Femur (tissue), 1 donor: Measurements from ENCODE around the gene SH3BP2.

ENCODE experiments used
- DNase-seq: peaks from one replicate; pipeline ENCODE4 v3.0.0-alpha.2; 2017

SH3BP2 gene

DNA sequence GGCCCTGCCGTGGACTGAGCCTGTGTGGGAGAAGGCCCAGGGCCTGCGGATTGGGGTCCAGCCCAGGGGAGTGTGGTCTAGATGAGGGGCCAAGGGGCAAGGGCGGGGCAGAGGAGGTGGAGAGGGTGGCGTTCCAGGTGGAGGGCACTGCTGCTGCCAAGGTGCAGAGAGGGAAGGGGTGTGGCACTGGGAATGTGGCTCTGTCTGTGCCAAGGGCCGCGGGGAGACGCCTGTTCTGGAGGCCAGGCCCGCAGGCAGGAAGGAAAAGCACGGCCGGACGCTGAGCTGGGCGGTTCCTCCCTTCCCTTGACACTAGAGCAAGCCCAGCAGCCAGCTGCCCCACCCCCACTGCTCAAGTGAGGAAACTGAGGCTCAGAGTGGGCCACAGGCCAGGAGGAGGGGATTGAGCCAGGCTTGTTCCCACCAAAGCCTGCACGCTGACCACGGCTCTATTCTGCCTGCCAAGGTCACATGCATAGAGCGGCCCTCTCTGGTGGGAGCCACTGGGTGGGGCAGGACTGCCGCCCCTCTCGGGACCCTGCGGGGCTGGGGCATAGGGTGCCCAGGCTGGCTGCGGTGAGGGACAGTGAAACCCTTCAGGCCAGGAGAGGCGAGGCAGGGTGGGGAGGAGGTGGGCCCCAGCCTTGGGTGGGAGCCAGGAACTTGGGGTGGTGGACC, 13.0 kb downstream of the SH3BP2 start:
- peak; percentile 67 for DNase-seq

DNA sequence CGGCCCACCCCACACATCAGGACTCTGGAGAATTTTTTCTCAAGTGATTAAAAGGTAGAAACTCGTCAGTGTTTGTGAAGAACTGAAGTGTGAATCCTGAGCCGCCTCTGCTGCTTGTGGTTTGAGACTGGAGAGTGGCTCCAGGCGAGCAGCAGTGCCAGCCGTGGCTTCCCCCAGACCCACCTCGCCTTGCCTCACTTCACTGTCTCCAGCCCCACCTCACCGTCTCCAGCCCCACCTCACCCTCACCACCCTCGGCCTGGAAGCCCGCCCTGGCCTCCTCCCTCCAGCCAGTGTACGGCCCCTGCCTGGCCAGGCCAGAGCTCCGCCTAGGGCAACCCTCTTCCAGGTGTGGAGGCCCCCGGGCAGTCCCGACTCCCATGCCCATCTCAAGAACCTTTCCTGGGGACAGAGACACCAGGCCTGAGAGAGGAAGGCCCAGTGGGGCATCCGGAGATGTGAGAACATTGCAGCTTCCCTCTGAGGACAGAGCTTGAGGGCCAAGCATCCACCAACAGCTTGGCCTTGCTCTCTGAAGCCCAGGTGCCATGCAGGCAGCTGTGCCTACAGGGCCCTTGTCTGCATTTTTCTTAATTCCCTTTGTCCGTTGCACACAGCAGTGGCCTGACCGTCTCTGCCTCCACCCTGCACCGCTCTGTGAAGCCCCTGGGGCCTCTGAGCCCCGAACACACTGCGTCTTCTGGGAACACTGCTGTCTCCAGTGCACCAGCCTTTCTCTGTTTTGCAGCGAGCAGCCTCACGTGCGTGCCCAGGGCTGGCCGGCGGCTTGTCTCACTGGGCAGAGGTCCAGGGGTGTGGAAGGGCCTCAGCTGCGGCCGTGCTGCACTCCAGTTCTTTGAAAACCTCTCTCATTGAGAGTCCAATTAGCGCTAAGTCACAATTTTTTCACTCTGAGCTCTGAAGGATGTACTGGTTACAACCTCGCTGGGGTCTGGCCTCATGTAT, 13.8 kb downstream of the SH3BP2 start:
- DNase-seq, result peak; percentile 79

DNA sequence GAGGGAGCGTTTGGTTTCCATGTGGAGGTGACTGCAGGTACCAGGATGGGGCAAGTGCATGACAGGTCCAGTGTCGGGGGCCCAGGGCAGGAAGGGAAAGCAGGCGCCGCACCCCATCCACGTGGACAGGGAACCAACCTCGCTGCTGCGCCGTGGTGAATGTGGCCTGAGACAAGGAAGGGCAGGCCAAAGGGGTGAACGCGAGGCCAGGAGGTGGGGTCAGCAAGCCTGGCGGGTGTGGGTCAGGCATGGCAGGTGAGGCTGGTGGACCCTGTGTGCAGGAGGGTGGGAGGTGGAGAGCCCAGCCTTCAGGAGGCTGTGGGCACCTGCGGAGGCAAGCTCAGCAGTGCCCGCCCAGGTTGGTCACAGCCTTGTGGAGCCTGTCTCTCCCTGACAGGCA, 14.7 kb downstream of the SH3BP2 start:
- no peak for DNase-seq

DNA sequence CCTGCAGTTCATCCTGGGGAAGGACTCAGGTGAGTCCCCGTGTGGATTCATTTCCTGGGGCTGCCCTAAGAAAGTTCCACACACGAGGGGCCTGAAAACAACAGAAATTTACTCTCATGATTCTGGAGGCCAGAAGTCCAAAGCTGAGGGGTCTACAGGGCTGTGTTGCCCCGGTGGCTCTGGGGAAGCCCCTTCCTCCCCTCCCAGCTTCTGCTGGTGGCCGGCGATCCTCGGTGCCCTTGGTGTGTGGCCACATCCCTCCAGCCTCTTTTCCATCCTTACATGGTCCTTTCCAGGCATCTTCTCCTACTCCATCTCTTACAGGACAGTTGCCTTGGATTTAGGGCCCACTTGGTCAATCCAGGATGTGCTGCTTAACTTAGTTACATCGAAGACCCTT, 15.1 kb downstream of the SH3BP2 start:
- DNase-seq, result no peak

DNA sequence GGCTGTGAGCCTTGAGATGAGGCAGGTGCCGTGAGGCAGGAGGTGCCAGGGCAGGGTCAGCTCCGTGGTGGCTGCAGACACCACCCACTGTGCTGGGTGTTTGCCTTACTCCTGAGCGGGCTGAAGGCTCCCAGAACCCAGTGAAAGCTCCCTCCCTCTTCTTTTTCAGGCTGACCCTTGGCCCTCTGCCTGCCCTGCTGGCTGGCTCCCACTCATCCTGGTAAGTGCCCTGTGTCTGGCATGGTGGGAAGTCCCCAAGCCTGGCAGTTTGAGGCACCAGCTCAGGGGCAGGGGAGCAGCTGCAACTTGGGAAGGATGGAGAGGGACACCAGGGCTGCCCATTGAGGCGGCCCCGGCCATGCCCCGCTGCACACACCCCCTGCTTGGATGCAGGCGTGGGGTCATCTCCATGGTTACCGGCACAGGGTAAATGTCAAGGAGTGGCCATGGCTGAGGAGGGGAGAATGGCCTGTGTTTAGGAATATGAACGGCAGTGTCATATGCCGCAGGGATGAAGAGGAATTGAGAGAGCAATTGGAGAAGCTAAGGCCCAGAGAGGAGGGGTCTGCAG, 16.8 kb downstream of the SH3BP2 start:
- DNase-seq, result no peak

DNA sequence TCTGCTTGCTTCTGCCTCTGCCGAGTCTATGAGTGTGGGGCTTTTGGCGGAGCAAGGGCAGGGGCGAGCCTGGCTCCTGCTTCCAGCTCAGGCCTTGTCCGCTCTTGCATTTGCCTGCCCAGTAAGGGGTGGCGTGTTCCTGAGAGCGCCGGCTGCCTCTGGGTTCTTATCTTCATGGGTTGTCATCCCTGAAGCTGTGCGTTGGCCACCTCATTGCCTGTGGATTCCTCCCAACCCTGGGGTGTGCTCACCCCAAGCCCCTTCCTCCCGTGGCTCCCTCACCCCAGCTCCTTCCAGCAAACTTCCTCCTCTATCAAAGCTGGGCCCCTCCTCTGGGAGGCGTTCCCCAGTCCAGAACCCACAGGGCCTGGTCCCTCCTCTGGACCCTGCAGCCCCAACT, 17.5 kb downstream of the SH3BP2 start:
- DNase-seq, result no peak

DNA sequence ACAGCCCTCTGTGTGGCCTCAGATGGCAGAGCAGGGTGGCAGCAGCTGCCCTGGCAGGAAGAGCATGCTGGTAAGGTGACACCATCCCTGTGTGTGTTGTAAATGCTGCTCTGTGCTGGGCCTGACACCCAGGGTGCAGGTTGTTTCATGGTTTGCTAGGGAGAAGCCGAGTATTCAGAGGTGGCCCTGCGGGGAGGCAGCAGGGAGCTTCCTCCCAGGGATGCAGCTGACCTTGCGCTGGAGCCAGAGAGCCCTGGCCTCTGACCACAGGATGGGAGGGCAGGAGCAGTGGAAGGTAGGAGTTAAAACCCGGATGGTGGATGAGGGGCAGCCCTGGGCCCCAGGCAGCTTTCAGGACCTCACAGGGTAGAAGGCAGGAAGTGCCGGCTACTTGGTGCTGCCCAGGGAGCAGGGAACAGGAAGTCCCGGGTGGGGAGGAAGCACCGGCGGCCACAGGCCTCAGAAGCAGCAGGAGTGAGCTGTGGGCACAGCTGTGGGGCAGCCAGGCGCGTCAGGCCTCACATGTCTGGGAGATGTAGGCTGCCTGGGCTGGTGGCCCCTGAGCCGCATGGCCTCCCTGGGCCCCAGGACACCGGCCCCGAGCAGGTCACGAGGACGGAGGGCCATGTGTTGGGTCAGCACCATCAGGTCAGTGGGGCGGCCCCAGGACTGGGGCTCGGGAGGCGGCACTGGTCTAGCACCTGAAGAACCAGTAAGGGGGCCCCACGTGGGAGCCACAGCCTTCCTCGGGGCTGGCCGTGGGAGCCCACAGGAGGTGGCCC, 19.1 kb downstream of the SH3BP2 start:
- peak; percentile 85 for DNase-seq

DNA sequence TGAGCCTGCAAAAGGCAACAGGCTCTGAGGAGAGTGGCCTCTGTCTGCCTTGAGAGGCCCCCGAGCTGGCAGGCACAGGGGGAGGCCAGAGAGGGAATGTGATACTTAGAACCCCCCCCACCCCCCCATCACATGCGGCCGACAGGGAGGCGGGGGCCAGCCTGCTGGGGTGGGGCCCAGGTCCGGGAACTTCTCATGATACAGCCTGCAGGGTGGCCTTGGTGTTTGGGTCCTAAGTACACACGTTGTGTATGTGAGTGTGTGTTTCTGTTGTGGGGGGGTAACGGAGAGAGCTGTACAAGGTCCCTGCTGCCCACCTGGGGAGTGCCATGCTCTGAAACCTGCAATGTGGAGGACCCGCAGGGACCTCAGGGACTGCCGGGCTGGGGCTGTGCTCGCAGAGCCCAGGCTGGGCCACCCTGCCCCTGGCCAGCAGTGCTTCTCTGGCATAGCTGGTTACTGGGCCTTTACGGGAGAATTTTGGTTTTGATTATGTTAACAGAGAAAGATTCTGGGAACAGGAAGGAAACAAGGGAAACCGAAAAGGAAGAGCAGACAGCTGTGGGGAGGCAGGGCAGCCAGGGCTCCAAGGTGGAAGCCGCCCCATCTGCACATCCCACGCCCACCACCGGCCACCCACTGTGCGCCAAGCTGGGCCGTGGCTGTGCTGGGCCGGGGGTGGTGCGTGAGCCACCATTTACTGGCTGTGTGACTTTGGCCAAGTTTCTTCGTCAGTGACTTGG, 19.9 kb downstream of the SH3BP2 start:
- peak; percentile 45 for DNase-seq

DNA sequence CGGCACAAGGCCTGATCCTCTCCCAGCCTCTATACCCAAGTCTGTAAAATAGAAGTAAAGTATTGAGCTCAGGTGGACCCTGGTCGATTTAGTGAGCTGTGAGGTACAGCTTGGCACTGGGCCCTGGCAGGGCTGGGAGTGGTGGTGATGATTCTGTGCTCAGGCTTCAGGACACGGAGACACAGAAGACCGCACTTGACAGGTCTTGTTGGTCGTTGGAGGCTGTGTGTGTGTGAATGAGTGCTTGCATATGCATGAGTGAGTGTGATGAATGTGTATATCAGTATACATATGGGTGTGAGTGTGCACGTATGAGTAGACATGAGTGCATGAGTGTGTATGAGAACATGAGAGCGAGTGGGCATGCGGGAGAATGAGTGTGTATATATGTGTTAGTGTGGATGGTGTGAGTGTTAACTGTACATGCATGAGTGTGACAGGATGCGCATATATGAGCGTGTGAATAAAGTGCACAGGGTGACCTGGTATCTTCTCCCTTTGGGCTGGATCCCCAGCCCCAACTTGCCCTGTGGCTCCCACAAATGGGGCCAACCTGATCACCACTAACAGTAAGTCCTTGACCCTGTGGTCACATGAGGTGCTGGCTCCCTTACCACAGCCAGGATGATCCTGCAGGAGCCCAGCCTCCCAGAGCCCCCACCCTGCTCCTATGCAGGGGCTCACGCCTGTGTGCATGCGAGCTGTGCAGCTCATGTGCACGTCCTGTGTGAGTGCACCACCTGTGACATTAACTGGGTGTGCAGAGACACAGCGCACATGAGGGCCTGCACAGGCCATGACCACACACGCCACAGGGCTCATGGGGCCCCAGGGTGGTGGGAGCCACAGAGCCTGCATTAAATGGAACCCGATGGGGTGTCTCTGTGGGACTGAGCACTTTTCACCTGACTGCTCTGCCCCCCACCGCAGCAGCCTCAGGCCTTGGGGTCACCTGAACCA, 20.8 kb downstream of the SH3BP2 start:
- no peak for DNase-seq

DNA sequence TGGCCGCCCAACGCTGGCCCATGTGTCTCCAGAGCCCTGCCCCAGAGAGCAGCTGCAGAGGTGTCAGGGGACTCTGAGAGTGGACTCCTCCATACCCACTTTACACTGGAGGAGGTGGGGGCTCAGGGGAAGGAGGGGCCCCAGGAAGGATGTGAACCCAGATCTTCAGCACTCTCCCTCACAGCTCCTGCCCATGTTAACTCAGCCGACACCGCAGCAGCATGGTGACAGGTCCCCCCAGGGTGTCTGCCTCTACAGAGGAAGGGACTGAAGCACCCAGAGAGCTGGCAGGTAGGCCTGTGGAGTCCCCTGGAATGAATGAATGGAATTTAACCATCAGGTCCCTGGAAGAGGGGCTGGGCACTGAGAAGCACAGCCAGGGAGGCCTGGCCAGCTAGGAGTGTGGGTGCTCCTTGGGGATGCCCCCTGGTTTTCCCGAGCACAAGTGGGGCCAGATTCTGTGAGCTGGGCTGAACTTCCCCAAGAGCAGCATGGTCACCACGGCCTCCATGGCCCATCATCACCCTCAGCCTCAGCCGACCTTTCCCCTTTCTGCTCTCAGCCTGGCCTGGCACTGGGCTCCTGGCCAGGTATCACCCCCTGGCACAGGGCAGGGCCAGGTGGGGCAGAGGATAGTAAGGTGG, 21.9 kb downstream of the SH3BP2 start:
- no peak for DNase-seq

DNA sequence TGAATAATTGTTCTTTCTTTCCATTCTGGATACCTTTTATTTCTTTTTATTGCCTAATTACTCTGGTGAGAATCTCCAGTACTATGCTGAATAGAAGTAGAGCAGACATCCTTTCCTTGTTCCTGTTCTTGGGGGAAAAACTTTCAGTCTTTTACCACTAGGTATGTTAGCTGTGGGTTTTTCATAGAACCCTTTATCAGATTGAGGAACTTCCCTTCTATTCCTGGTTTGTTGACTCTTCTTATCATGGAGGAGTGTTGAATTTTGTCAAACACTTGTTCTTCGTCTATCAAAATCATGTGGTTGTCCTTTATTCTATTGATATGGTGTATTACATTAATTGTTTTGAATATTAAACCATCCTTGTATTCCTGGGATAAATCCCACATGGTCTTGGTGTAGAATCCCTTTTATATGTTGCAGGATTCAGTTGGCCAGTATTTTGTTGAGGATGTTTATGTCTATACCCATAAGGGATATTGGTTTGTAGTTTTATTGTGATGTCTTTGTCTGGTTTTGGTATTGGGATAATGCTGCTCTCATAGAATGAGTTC, 23.6 kb downstream of the SH3BP2 start:
- DNase-seq, result no peak

DNA sequence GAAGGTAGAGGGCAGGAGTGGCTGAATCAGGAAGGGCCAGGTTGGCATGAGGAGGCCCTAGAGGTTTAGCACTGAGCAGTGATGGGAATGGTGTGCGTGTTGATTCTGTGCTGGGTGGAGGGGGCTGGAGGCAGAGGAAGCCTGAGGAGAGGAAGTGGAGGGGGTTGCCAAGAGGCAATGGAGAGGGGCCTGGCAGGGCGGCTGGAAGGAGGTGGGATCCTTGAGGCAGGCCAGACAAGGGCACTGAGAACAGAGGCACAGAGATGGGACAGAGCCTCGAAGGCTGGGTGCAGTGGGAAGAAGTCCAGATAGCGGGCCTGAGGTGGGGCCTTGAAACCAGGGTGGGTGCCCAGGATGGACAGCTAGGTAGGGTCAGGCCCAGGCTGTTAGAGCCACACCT, 24.3 kb downstream of the SH3BP2 start:
- DNase-seq, result no peak

DNA sequence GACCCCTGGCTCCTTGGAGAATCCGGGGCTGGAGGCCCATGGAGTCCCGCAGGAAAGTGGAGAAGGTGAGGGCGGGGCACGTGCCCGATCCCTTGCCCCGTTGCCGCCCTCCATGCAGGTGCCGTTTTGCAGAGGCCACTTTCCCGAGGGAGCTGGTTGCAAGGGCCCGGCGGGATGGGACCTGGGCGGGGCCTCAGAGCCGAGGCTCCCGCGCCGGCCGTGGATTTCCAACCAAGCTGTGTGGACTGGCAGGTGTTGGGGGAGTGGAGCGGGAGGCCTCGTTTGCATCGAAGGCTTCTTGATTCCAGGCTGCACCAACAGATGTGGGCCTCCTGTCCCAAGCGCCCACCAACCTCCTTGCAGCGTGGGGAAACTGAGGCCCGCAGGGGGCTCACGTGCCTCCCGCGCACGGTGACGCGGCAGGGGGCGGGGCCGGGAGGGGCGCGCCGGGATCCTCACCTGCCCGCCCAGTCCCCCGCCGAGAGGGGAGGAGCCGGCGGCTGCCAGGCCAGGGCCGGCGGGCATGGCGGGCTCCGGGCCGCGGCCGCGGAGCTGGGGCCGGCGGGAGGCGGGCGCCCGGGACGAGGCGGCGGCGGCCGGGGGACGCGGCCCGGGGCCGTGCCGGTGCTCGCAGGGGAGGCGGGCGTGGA, 24.9 kb downstream of the SH3BP2 start:
- DNase-seq, result peak; percentile 45

DNA sequence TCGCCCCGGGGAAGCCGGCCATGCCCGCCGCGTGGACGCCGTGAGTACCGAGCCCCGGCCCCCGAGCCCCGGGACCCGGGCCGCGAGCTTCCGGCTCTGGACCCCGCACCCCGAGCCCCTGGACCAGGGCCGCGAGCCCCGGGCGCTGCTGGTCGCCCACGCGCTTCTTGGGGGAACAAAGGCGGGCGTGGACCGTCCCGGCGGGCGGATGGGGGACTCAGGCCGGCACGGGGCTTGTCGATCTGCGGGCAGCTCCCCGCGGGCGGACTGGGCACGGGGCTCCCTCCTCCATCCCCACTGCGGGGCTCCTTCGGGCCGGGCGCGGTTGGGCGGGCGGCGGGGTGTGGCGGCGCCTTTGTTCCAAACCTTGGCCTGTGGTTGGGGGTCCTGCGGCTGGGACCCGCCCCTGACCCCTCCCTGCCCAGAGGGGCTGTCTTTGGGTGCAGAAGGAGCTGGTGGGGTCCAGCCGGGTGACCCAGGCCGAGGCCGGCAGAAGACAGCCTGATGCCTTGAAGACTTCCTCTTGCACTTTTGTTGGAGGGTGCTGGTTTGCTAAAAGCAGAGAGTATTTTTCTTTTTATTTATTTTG, 25.6 kb downstream of the SH3BP2 start:
- DNase-seq, result no peak

DNA sequence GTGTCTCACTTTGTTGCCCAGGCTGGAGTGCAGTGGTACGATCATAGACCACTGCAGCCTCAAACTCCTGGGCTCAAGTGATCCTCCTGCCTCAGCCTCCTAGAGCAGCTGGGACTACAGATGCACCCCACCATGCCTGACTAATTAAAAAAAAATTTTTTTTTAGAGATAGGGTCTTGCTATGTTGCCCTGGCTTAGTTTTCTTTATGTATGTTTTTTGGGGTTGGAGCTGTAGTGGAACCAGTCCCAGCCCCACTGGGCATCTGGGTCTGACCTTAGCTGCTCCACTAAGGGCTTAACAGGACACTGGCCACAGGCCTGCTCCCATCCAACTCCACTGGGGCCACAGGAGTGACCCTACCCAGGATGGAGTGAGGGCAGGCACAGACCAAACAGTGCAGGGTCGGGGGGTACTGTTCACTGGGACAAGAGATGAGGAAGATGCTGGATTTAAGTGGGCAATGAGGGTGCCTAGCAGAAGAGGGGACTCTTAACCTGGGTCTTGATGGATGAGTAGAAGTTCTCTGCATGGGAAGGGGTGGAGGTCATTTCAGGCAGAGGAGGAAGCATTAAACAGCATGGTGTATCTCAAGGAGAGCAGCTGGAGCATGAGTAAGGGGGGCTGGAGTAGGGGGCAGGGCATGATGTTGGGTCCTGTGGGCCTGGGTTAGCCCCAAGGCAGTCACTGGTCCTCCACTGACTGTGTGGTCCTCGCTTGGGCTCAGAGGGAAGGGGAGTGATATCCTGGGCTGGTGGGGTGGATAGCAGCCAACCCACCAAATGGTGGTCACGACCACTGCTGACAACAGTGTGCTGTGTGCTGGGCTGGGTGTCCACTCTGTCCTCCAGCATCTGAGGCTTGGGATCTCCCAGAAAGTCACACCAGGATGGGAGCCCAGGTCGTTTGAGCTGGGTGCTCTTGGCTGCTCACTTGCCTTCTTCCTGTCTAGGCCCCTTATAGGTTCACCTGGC, 26.6 kb downstream of the SH3BP2 start:
- no peak for DNase-seq

DNA sequence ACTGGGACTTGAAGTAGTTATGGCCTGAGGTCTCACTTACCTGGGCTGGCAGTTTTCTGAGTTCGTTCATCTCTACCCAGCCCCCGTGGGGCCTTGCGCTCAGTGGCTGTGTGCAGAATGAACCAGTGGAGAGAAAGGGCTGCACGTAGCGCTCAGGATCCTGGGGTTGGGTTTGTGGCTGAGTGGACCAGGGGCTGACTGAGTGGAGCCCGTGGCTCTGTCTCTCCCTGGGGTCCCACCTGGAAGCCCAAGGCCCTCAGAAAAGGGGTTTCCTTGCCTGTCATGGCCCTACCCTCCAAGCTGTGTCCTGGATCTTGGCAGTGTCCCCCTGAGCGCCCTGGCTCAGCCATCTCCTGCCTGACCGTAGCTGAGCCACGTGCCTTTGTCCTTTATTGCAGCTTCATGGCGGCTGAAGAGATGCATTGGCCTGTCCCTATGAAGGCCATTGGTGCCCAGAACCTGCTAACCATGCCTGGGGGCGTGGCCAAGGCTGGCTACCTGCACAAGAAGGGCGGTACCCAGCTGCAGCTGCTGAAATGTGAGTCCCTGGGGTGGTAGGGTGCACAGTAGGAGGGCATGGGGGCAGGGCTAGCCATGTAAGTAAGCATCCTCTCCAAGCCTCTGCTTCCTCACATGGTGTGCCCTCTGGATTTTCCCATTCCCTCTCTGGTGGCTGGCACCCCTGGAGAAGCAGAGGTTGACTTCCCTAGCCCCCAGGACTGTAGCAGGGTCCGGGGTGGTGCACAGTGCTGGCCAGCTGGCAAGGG, 27.5 kb downstream of the SH3BP2 start:
- no peak for DNase-seq
